Measurements from ENCODE around the gene SUCLA2. TPM values are rescaled to one million over a fixed set of nuclear protein-coding genes. Genes with fewer than 3 reads are reported as not detected.

The SUCLA2 gene
- total and polyA plus RNA-seq, 8 donors = 35.7 to 74.0 (median 60.8) TPM

DNA sequence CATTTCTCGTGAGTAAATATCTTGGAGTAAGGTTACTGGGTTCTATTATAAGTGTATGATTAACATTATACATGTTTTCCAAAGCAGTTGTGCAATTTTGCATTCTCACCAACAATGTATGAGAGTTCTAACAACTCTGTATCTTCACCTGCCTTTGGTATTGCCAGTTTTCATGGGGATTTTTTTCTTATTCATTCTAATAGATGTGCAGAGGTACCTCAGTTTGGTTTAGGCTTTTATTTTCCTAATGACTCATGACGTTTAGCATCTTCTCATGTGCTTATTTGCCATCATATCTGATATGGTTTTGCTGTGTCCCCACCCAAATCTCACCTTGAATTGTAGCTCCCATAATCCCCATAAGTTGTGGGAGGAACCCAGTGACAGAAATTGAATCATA is 28.8 kb upstream of the SUCLA2 start:
- ATAC-seq (no peak), DNase-seq (no peak)
- Histone ChIP-seq H3K27ac (no peak overlapping the region), H3K27me3 (no peaks in the 10 kb centered on the region), H3K4me1 (no peaks in the 10 kb centered on the region), H3K36me3 (no peaks in the 10 kb centered on the region), H3K9me3 (peaks cover 0 to 20% of the 10 kb centered on the region in 2 donors), H3K4me3 (no peak overlapping the region)
- TF ChIP-seq CTCF (IDR thresholded peaks at IDR 0.05) = no peak
- intact Hi-C loops (cut with DNase I) = no loop called here

DNA sequence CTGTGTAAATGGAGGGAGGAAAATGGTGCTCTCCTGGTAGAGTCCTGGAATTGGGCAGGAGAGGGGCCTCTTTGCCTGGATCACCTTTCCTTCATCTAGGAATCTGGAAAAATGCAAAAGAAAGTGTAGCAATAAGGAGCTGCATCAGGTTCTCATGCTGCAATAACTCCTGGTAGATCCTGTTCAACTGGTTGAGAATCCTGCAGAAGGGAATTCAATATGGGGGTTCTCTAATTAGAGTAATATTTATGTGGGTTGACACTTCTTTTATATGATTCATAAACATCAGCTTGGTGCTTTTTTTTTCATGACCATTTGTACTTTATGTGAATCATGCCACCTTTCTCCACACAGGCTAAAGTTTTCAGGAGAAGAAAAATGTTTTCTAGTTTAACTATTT is 27.0 kb upstream of the SUCLA2 start:
- H3K9me3 ChIP-seq = peaks cover 0 to 20% of the 10 kb centered on the region in 2 donors
- H3K4me3 ChIP-seq = no peak overlapping the region
- H3K27me3 ChIP-seq = no peaks in the 10 kb centered on the region
- ATAC-seq = no peak
- H3K36me3 ChIP-seq = no peaks in the 10 kb centered on the region
- no peak overlapping the region for H3K27ac ChIP-seq
- H3K4me1 ChIP-seq = no peaks in the 10 kb centered on the region
- TF ChIP-seq CTCF (IDR thresholded peaks at IDR 0.05) = no peak
- no peak for DNase-seq
- intact Hi-C loops (cut with DNase I) = no loop called here

GRCh38 chr13:48019796-48020195 is 18.7 kb upstream of the SUCLA2 start:
- DNase-seq (no peak), ATAC-seq (no peak)
- H3K4me3 ChIP-seq = no peak overlapping the region
- no peaks in the 10 kb centered on the region for H3K9me3 ChIP-seq
- H3K4me1 ChIP-seq = no peaks in the 10 kb centered on the region
- intact Hi-C loops (cut with DNase I) = no loop called here
- TF ChIP-seq CTCF (IDR thresholded peaks at IDR 0.05) = no peak
- H3K27ac ChIP-seq = no peak overlapping the region
- no peaks in the 10 kb centered on the region for H3K36me3 ChIP-seq
- no peaks in the 10 kb centered on the region for H3K27me3 ChIP-seq

DNA sequence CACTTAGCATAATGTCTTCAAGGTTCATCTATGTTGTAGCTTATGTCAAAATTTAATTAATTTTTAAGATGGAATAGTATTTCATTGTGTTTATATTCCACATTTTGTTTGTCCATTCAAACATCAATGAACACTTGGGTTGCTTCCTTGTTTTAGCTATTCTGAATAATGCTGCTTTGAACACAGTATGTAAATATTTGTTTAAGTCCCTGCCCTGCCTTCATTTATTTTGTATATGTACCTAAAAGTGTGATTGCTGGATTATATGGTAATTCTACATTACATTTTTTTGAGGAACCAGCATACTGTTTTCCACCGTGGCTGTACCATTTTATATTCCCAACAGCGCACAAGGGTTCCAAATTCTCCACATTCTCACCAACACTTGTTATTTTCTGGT is 17.6 kb upstream of the SUCLA2 start:
- Histone ChIP-seq H3K36me3 (no peaks in the 10 kb centered on the region), H3K4me1 (no peaks in the 10 kb centered on the region), H3K27ac (no peak overlapping the region), H3K4me3 (no peak overlapping the region), H3K9me3 (no peaks in the 10 kb centered on the region), H3K27me3 (no peaks in the 10 kb centered on the region)
- TF ChIP-seq CTCF (IDR thresholded peaks at IDR 0.05) = no peak
- ATAC-seq (no peak), DNase-seq (no peak)
- intact Hi-C loops (cut with DNase I) = no loop called here

DNA sequence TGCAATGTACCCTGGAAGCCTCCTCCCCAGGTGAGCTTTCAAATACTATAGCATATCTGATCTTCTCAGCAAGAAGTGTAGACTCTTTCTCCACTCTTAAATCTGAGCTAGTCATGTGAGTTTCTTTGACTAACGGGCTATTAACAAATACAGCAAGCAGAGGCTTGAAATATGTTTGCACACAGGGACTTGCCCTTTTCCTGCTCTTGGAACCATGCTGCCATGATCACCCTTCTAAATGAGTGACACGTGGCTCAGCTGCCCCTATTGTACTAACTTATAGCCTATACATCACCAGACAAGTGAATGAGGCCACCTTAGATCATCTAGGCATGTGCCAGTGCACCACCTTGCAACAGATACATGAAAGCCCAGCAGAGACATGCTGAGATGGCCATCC is 13.3 kb upstream of the SUCLA2 start:
- no peak for TF ChIP-seq CTCF (IDR thresholded peaks at IDR 0.05)
- no peak overlapping the region for H3K27ac ChIP-seq
- no peaks in the 10 kb centered on the region for H3K36me3 ChIP-seq
- H3K4me3 ChIP-seq = no peak overlapping the region
- H3K9me3 ChIP-seq = no peaks in the 10 kb centered on the region
- ATAC-seq = no peak
- peaks cover 0 to 2% of the 10 kb centered on the region in 2 donors for H3K4me1 ChIP-seq
- no peaks in the 10 kb centered on the region for H3K27me3 ChIP-seq
- no peak for DNase-seq
- intact Hi-C loops (cut with DNase I) = no loop called here

Measured in left lung (tissue), 10 donors.